ENCODE results near the gene SON.
"Not testable (repeated sequence)": the region's sequence is repeated elsewhere in the genome, so short reads cannot be mapped to it uniquely, and the experiment has no call there.

Gene SON

DNA sequence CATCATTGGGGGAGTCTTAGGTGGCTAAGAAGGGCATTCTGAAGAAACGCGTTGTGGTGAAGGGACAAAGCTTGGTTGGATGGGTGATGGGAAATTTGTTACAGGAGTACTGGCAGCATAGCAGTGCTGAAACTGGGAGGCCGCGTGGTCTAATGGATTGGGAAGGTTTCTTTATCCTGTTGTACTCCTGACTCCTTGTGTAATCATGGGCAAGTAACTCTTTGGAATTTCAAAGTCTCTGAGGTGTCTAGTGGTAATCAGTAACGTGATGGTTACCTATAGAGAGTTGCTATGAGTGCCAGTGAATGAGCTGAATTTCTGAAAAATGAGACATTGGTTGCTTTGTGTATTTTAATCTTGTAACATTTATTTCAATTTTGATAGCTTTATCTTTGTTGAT is 27.2 kb downstream of the SON start:
- in situ Hi-C loops (cut with MboI; ENCODE audit: low sequenced_read_pairs), result no loop called here

DNA sequence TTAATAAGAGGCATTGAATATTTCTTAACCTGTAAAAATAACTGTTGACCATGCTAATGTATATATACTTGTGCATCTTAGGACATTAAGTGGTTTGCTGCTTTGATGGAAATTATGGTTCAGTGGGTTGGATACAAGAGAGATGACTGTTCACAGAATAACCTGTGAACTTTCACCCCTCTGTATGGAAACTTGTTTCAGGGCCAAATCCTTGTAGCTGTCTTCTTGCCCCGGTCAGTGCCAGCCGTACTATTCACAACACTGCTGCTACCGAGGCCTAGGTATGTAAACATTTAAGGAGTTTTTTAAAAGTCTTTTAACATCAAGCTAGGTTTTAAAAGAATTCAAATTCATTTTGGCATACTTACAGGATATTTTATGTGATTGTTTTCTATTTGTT is 29.5 kb downstream of the SON start:
- in situ Hi-C loops (cut with MboI; ENCODE audit: low sequenced_read_pairs), result no loop called here

DNA sequence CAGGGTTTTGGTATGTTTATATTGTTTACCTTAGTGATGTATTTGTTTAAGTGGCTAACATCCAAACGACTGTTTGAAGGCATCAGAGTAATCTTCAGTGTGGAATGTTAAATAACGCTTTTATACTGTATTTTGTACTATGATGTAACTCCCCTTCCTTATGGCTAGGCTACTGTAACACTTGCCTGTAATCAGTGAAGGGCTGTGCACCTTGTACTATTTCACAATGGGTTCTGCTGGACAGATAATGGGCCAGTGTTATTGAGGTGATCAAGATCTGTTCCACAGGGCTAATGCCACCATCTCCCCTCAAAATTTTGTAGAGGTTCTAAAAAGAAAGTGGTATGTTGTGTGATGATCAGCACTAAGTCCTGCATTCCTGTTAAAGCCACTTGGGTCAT is 33.9 kb downstream of the SON start:
- in situ Hi-C loops (cut with MboI; ENCODE audit: low sequenced_read_pairs), result not testable (repeated sequence)

DNA sequence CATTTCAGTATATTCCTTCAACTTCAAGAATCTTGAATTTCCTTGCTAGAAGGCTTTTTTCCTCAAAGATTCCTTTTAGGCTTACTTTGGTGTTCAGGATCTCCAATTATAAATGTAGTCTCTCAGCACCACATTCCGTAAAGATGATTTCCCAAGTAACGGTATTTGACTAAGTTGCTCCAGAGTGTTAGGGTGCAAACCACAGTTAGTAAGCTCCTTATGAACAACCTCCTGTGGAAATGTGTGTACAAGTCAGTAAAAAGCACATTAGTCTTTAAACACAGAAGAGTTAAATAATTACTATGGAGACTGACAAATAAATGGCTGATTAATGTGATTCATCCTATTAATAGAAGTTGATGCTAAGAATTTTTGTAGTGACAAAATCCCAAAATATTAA is 35.4 kb downstream of the SON start:
- in situ Hi-C loops (cut with MboI; ENCODE audit: low sequenced_read_pairs), result no loop called here

DNA sequence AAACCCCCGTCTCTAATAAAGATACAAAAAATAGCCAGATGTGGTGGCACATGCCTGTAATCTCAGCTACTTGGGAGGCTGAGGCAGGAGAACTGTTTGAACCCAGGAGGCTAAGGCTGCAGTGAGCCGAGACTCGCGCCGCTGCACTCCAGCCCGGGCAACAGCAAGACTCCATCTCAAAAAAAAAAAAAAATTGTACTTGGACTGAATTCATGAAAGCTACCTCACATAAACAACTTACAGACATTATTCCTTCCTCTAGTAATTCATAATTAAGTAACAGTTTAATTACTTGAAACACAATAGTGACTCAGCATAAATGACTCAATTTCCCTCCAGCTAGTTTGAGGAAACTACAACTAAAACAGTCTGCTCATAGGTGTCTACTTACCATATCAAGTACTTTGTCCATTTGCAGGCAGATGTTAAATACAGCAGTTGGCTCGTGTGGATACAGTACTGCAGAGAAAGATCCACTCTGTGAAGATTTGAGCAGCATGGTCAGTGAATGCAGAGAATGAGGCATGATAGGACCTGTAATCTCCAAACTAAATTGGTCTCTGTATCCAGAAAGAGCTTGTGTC is 36.2 kb downstream of the SON start:
- in situ Hi-C loops (cut with MboI; ENCODE audit: low sequenced_read_pairs), result no loop called here

DNA sequence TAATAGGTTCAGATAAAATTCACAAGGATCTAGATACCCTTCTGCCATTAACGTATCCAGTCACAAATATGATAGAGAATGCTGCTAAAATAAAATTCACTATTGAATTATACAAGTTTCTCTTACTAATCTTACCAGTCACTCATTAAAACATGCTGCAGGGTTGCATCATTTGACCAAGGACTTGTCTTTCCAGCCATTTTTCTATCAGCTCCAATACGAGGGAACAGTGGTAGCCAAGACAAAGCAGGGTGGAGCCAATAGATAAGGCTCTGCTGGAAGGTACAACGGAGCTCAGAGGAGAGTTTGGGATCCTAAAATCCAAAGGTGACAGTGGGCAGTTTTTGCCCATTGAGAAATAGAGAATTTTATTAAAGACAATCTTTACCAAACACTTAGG is 41.6 kb downstream of the SON start:
- in situ Hi-C loops (cut with MboI; ENCODE audit: low sequenced_read_pairs), result no loop called here

DNA sequence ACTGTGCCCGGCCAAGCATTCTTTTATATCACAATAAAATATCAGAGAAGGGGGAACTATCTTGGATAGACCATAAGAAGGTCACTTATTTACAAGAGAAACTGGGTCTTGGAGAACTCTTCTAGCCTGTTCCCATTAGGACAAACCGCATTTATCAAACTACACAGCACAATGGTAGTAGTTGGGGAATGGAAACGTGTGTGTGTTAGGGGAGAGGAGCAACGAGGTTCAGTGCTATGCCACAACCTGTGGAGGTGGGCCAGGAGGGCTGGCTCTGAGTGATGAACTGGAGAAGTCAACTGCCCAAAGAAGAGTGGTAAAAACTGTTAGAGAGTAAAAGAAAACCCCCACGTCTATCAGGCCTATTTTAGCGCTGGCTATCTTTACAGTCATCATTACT is 44.1 kb downstream of the SON start:
- in situ Hi-C loops (cut with MboI; ENCODE audit: low sequenced_read_pairs), result no loop called here

DNA sequence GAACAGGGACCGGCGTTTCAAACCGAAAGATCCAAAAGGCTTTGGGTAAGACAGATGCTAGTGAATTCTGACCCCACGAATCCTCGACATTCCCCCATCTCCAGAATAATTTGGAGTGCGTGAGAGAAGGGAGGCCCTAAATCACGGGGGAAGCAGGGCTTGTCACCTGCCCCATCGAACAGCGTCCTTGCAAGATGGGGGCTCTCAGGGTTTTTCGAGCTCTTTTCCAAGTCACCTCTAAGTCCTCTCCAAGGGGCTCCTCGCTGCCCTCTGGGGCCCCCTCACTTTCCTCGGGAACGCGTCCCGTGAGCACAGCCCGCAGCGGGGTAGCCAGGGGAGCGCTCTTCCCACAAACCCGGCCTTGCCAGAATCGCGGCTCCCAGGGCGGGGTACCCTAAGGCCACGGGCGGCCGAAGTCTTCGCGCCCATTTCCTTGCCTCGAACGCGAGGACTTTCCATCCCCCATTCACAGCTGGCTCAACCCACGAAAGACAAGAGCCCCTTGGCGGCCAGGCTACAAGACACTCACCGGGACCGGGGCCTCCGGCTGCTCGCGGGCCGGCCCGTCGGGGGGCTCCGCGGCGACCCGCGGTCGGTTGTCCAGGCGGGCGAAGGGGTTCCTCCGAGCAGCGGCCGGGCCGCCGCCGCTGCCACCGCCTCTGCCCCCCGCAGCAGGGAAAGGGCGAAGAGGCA is 45.1 kb downstream of the SON start:
- in situ Hi-C loops (cut with MboI; ENCODE audit: low sequenced_read_pairs), result no loop called here

DNA sequence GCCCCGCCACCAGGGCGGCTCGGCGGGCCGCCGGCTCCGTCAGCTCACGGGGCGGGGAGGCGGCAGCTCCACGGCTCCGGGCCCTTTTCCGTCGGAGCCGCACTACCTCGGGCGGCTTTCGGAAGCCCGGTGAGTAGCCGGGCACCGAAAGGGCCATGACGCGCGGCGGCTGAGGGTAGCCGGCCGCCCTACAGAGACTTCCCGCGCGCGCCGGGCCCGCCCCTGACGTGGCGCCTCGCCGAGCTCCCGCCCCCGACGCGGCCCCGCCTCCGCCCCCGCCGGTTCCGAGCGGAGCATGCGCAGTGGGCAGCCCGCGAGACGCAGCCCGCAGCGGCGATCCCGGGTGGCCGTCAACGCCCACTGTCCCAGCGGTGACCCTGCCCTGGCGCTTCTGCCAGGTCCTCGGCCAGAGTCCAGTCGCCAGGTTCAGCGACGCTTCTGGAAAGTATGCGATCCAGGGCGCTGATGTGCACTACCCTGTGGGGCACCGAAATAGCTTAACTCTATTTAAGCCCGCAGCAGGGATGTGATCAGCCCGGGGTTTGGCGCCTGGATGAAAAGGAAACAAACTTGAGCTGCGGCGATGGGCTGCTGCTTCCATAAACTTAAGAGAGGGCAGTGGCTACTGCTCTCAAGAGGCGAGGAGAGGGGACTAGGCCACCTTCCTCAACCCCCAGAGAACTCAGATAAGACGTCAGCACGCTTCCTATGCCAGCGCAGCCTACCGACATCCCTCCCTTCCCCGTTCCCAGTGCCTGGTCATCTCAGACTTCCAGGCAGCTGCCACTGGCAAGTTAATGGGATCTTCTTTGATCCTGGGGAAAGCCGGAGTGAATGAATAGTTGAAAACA is 45.9 kb downstream of the SON start, which contains the start of gene DONSON:
DONSON (minus strand) TSS at position 200 of the 851 bp plus-strand sequence; CDS start at position 157, 43 bp downstream.
- in situ Hi-C loops (cut with MboI; ENCODE audit: low sequenced_read_pairs), result no loop called here

DNA sequence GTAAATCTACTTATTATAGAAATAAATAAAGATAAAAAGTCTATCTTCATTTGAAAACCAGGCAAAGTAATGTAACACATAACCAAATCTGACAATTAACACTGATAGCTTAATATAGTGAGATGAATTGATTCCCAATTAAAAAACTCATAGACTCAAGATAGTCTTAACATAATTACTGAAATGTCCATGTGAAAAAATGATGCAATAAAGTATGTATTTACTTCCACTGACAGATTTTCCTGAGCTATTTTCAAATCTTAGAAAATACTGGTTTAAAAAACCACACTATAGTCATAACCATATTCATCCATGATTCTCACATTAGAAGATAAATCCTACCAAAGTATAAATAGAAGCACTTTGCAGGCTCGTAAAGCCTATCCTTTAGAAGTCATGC is 55.2 kb downstream of the SON start:
- in situ Hi-C loops (cut with MboI; ENCODE audit: low sequenced_read_pairs), result no loop called here

DNA sequence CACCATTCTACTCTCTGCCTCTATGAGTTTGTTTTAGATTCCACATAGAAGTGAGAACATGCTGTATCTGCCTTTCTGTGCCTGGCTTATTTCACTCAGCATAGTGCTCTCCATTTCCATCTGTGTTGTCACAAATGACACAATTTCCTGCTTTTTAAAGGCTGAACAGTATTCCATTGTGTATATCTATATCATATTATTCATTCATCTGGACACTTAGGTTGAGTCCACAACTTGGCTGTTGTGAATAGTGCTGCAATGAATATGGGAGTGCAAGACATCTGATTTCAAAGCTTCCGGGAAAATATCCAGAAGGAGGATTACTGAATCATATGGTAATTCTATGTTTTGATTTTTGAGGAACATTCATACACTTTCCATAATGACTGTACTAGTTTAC is 65.7 kb downstream of the SON start:
- in situ Hi-C loops (cut with MboI; ENCODE audit: low sequenced_read_pairs), result no loop called here

DNA sequence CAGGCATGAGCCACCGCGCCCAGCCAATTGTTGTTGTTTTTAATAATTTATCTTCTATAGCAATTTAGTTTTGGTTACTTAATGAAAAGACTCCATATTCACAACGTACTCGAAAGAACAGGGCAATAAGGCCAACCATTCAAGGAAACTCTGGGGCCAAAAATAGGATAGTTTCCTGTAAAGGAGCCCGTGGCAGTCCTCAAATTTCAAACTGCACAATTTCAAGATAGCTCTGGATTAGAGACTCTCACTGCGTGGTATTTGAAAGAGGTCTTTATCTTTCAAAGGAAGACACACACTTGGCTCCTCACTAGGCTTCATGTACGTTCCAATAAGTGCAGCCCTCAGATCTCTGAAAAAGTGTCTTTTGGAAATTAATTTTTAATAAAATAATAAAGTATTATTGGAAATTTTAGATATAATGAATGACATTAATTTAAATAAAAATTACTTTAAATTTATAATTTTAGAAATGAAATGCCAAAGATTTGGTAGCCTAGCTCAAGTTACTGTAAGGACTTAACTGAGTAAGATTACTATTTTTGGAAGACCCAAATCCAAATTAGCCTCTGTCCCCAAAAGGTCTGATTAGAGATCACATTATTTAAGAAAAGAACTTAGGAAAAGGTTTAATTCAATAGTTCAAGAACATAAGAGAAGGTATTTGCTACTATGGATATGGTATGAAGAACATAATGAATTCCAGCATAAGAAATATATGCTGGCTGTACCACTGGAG is 68.3 kb downstream of the SON start:
- in situ Hi-C loops (cut with MboI; ENCODE audit: low sequenced_read_pairs), result no loop called here

DNA sequence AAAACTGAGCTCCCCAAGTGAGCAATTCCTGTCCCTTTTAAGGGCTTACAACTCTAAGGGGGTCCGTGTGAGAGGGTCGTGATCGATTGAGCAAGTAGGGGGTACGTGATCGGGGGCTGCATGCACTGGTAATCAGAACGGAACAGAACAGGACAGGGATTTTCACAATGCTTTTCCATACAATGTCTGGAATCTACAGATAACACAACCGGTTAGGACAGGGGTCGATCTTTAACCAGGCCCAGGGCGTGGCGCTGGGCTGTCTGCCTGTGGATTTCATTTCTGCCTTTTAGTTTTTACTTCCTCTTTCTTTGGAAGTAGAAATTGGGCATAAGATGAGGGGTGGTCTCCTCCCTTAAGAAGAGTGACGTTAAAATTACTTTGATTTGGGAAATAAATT is 74.7 kb downstream of the SON start:
- in situ Hi-C loops (cut with MboI; ENCODE audit: low sequenced_read_pairs), result not testable (repeated sequence)

DNA sequence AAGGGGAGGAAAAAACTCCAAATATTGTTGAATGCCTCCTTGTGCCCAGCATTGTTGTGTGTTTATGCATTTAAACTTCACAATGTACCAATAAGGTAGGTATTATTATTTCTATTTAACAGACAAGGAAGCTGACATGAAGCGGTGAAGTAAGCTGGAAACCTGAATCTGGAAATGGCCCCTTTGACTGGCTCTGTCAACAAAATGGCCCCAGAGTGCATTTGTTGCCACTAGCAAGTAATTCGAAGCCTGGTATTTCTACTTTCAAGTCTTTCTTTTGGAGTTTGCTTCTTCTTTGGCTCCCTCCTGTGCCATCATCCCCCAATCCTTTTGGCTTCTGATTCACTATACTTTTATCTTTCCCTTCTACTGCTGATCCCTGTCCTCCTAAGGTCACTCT is 75.6 kb downstream of the SON start:
- in situ Hi-C loops (cut with MboI; ENCODE audit: low sequenced_read_pairs), result no loop called here

DNA sequence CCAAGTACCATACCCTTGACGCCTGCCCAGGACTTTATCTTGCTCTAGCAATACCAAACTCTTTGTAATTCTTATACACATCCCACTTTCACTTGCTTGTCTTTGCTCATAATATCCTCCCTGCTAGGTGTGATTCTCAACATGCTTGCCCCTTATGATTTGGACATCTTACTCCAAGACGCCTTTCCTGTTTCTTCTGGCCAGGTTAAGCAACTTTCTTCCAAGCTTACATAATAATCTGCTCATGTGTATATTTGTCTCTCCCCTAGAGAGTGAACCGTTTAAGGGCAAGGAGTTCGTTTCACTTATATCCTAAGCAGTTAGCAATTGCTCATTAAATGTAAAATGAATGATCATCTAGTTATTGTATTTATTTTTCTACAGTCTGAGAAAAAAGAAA is 76.9 kb downstream of the SON start:
- in situ Hi-C loops (cut with MboI; ENCODE audit: low sequenced_read_pairs), result no loop called here

DNA sequence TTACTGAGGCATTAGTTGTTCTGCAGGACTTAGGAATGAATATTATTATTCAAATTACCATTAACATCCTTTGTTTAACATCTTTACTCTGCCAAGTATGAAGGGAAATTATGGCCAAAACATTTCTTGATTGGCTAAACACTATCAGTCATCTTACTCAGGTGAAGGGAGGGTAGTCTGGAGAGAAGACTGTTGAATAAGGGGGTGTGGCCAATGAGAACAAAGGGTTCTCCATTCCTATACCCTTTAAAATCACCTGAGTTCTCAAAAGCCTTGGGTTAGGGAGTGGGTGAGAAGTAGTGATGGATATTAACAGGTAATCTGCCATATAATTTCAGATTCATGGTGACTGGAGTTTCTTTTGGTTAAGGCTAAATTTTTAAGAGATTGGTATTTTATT is 79.4 kb downstream of the SON start:
- in situ Hi-C loops (cut with MboI; ENCODE audit: low sequenced_read_pairs), result no loop called here

DNA sequence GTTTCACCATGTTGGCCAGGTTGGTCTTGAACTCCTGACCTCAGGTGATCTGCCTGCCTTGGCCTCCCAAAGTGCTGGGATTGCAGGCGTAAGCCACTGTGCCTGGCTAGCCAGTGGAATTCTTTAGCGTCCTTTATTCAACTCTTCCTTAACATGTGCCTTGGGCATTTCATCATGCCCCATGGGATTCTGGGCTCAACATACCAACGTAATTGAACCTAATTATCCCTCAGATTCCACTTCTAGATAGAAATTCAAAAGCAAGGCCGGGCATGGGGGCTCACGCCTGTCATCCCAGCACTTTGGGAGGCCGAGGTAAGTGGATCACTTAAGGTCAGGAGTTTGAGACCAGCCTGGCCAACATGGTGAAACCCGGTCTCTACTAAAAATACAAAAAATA is 83.3 kb downstream of the SON start:
- in situ Hi-C loops (cut with MboI; ENCODE audit: low sequenced_read_pairs), result not testable (repeated sequence)

All from hTERT RPE-1 (cell line).